A172 (cell line): Measurements from ENCODE around the gene TRIO. TPM values are rescaled to one million over a fixed set of nuclear protein-coding genes. Genes with fewer than 3 reads are reported as not detected.

Experiments used
- DNase-seq: peaks from one replicate; pipeline ENCODE4 v3.0.0-alpha.2; 2015; ENCODE audit warnings: low spot score
- total RNA-seq: library from RNA; depleted of rRNA; stranded (reverse); fragments of >200 nt; shearing (Covaris generic); gene quantifications from 2 replicates; pipeline ENCODE4 v1.2.3, GENCODE V29; 2014

Gene TRIO
- total RNA-seq, 1 experiment from 2014 or later, result 180 TPM

GRCh38 chr5:14505310-14506139 is 362.4 kb downstream of the TRIO start:
- no peak for DNase-seq

DNA sequence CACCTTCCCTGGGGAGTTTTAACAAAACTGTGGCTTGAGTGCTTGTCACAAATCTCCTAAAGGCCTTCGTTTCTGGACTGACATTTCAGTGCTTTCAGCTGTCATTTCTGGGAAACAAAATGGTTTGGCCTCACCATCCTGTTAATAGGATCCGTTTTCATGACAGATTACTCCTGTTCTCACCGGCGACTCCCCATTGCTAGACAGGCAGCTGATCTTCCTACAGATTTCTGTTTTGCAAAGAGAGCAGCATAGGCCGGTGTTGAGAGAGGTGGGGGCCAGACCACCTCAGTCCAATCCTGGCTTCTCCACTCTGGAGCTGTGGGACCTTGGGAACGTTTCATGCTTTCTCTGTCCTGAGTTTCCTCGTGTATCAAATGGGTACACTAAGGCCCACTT is 363.0 kb downstream of the TRIO start:
- DNase-seq, result no peak

DNA sequence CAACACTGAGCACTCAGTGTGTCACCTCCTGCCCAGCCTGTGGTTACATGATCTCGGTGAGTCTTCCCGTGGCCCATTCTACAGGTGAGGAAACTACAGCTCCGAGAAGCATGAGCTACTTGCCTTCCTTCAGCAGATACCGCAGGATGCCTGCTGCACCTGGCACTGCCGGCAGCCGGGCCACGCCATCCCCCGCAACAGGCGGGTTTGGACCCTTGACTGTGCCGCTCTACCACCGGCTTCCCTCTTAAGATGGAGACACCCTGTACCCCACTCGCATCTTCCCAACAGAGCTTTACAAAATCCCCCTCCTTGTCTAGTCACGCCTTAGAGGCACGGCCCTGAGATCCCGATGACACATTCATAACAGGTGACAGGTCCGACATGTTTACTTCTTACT is 363.5 kb downstream of the TRIO start:
- DNase-seq, result no peak

DNA sequence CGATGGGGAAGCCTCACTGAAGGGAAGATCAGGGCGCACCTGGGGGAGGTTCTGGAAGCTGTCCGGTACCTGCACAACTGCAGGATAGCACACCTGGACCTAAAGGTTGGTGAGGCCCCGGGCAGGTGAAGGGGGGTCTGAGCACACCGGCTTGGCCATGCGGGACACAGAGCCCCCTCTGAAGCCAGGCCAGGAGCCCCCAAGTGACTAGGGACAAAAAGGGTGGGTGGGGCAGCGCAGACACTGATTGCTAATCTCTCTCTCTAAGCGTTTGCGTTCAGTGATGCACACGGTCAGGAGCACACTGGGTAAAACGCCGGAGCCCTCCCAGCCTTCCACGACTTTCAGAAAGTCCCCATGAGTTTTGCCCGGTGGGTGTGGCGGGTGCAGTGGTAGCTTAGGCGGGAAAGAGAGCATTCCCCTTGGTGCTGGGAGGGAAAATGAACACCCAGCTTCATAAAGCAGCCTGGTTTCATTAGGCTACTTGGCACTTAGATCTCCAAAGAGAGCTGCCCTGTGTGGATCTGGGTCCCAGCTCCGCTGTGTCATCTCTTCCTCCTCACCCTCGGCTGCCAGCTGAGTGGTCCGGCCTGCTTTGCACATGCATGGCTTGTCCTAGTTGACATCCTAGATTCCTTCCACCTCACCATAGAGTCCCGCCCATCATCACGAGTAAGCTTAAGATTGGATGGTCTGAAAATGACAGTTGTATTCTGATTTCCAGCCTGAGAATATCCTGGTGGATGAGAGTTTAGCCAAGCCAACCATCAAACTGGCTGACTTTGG is 364.2 kb downstream of the TRIO start:
- no peak for DNase-seq

- no peak for DNase-seq
Observed at GRCh38 chr5:14508046-14508445, 364.9 kb downstream of the TRIO start.

- no peak for DNase-seq
Observed at GRCh38 chr5:14509556-14509955, 366.4 kb downstream of the TRIO start.

DNA sequence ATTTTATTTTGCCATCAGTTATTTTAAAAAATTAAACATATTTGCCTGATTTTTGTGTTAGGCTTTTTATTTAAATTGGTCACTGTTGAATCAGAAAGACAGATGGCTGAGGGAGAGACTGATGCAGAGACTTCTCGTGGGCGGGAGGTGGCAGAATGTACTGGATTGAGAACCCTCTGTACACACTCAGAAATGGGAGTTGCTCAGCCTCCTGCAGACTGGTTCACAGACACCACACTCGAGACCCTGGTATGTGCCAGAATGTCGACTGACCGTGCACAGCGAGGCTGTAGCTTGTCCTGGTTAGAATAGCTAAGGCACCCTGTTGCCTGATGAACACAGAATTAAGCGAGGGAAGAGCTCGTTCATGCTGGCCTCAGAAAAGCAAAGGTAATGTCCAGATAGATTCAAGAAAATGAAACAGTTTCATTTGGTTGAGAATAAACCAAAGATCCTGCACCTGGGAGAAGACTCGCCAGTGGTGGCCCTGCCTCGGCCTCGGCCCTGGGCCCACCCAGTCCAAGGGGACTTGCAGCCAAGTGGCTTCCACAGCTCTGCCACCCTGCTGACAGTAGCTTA is 367.1 kb downstream of the TRIO start:
- no peak for DNase-seq

GRCh38 chr5:14510880-14511279 is 367.7 kb downstream of the TRIO start:
- no peak for DNase-seq

- DNase-seq, result no peak
Observed at GRCh38 chr5:14512574-14512973, 369.4 kb downstream of the TRIO start.

GRCh38 chr5:14513266-14513665 is 370.1 kb downstream of the TRIO start:
- no peak for DNase-seq

GRCh38 chr5:14516901-14517300 is 373.8 kb downstream of the TRIO start:
- no peak for DNase-seq

DNA sequence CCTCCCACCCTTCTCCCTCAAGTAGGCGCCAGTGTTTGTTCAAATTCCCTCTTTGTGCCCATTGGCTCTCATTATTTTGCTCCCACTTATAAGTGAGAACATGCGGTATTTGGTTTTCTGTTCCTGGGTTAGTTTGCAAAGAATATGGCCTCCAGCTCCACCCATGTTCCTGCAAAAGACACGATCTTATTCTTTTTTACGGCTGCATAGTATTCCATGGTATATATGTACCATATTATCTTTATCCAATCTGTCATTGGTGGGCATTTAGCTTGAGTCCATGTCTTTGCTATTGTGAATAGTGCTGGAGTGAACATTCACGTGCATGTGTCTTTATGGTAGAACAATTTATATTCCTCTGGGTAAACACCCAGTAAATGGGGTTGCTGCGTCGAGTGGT is 375.5 kb downstream of the TRIO start:
- no peak for DNase-seq

DNA sequence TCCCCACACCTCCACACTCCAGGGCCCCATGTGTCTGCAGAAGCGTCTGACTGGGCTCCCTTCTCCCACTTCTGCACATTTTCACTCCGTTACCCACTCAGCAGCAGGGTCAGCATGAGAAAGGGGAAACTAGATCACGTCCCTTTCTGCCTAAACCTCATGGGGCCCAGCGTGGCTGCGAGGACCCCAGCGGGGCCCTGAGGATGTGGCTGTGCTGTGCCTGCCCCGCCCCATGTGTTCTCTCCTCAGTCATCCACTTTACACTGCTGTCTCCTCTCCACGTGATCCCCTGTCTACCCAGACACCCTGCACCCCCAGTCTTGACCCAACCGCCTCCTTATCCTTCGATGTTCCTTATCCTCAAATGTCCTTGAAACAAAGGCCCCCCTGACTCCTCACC is 378.6 kb downstream of the TRIO start:
- no peak for DNase-seq

GRCh38 chr5:14522721-14523120 is 379.6 kb downstream of the TRIO start:
- no peak for DNase-seq

DNA sequence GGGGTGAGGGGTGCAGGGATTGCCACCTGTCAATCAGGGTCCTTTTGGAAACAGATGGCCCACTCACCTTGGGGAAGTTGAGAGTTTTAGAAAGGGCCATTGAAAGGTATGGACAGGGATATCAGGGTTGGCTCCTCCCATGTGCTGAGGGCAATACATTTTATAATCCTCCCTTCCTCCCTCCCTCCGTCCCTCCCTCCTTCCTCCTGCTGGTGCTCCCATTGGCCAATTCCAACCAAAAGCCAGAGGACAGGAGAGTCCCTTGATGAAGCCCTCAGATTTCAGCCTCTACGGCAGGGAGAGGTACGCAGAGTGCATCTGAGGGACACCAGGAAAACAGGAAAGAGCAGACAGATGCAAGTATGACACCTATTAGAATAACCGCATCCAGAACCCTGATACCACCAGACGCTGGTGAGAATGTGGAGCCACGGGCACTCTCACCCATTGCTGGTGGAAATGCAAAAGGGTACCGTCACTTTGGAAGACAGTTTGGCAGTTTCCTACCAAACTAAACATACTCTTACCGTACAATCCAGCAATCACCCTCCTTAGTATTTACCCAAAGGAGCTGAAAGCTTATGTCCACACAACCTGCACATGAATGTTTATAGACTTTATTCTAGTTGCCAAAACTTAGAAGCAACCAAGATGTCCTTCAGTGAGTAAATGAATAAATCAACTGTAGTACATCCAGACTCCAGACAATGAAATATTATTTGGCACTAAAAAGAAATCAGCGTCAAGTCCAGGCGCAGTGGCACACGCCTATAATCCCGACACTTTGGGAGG is 380.3 kb downstream of the TRIO start:
- DNase-seq, result no peak

GRCh38 chr5:14525397-14525796 is 382.3 kb downstream of the TRIO start:
- no peak for DNase-seq

DNA sequence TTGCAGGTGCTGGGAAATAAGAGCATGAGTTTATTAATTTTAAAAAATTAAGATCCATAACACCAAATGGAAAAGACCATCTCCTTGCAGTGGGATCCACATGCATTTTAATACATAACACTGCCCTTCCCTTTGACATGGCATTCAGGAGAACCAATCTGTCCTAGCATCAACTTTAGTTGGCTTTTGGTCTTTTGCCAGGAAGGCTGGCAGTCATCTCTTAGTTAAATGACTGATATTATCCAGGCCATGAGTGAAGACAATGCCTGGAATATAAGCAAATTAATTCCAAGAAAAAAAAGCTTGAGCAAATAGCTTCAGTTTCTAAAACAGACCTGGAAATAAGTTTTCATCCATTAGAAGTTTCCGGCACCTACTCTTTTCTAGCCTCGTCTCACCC is 383.4 kb downstream of the TRIO start:
- DNase-seq, result no peak

DNA sequence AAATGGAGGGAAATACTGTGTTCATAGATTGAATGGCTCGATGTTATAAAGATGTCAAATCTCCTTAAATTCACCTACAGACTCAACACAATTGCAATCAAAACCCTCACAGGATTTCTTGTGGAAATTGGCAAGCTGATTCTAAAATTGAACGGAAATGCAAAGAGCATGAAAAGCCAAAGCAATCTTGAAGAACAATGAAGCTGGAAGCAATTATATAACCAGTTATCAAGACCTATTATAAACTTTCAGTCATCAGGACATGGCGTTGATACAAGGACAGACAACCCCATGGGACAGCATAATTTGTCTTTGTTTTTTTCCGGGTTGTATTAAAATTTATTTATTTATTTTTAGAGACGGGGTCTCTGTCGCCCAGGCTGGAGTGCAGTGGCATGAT is 385.0 kb downstream of the TRIO start:
- DNase-seq, result no peak

DNA sequence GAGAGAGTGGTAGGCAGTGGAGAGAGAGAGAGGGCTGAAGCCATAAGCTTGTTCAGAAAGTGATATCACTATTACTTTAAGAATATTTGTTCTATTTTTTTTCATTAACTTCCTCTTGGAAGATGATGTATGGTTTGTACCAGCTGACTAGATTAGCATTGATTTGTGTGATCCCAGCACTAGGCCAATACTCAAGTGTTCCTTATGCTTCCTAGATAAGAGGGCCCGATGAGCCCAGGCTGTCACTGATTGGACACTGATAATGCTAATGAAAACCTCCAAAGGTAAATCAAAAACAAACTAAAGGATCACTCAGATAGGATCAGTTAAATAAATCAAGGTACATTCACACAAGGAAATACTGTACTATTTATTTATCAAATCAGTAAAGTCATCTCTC is 385.8 kb downstream of the TRIO start:
- DNase-seq, result no peak

DNA sequence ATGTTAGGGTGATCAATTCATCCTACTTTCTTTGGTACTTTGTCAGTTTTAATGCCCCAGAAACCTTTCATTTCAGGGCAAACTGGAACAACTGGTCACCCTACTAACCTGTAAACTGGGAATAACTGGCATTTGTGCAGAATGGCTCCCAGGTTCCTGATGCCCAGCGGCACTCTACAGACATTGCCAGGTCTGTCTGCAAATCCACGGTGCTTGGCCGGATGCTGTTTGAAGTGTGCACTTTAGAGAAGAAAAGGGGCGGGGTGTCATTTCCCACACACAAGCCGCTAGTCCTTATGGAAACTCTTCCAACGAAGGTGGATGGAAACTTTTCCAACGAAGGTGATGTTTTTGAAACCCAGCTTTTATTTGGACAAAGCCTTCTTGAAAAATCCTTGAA is 388.5 kb downstream of the TRIO start:
- DNase-seq, result no peak

- DNase-seq, result no peak
Observed at GRCh38 chr5:14532180-14532579, 389.0 kb downstream of the TRIO start.

GRCh38 chr5:14534773-14535172 is 391.6 kb downstream of the TRIO start:
- no peak for DNase-seq
